ENCODE measurements around the gene MRPL55. TPM values are rescaled to one million over a fixed set of nuclear protein-coding genes. Genes with fewer than 3 reads are reported as not detected.

MRPL55 gene
- total and polyA plus RNA-seq, 2 of the 13 experiments (the other 11 are each of a cell fraction or from before 2014, with no cell fraction given): 58.6 to 92.9 TPM

GRCh38 chr1:228088586-228089498 is 20.3 kb downstream of the MRPL55 start (continued):
- TF ChIP-seq ADNP (CRISPR knock-in tag; IDR thresholded peaks at IDR 0.05) (no peak), RARA (CRISPR knock-in tag; IDR thresholded peaks at IDR 0.05) (no peak), RBFOX2 (IDR thresholded peaks at IDR 0.05; ENCODE audit: low read depth, low read length) (0 out of 2 replicates have a peak, but pooled peaks have one; percentile 11), FOXP1 (IDR thresholded peaks at IDR 0.05) (no peak), FOXP1 (CRISPR knock-in tag; IDR thresholded peaks at IDR 0.05) (no peak), ZC3H4 (CRISPR knock-in tag; IDR thresholded peaks at IDR 0.05; ENCODE audit: borderline replicate concordance) (no peak), POLR2AphosphoS2 (IDR thresholded peaks at IDR 0.05; ENCODE audit: low read depth, low read length) (peak; percentile 70; the same call in 1 of the 2 replicates), ZNF10 (CRISPR knock-in tag; IDR thresholded peaks at IDR 0.05; ENCODE audit: borderline replicate concordance, low read depth) (no peak), SPEN (CRISPR knock-in tag; IDR thresholded peaks at IDR 0.05; ENCODE audit: low read depth) (no peak), KDM6A (CRISPR knock-in tag; IDR thresholded peaks at IDR 0.05; ENCODE audit: low read depth) (no peak), ZNF20 (CRISPR knock-in tag; IDR thresholded peaks at IDR 0.05) (no peak), AGO2 (optimal IDR thresholded peaks at IDR 0.05; ENCODE audit: low read depth, low read length) (peak; percentile 44)
- TF ChIP-seq, protein P1, sequence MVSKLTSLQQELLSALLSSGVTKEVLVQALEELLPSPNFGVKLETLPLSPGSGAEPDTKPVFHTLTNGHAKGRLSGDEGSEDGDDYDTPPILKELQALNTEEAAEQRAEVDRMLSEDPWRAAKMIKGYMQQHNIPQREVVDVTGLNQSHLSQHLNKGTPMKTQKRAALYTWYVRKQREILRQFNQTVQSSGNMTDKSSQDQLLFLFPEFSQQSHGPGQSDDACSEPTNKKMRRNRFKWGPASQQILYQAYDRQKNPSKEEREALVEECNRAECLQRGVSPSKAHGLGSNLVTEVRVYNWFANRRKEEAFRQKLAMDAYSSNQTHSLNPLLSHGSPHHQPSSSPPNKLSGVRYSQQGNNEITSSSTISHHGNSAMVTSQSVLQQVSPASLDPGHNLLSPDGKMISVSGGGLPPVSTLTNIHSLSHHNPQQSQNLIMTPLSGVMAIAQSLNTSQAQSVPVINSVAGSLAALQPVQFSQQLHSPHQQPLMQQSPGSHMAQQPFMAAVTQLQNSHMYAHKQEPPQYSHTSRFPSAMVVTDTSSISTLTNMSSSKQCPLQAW (CRISPR knock-in tag; IDR thresholded peaks at IDR 0.05): no peak

Data from HepG2 (cell line).